DND-41 (cell line): ENCODE results near the gene AOPEP.

Source experiments
- EZH2 ChIP-seq: IDR thresholded peaks from 3 replicates; pipeline ENCODE4 v1.6.1; 2012; ENCODE audit warnings: borderline replicate concordance, low read depth, mild to moderate bottlenecking, moderate library complexity, low read length, inconsistent platforms; ENCODE audit not compliant: severe bottlenecking
- TF ChIP-seq, protein P1 (sequence below): IDR thresholded peaks from 2 replicates; pipeline ENCODE4 v1.5.1; 2012; ENCODE audit warnings: borderline replicate concordance, low read length, moderate library complexity, mild to moderate bottlenecking; ENCODE audit not compliant: poor library complexity, severe bottlenecking; ENCODE audit errors: extremely low read depth

GRCh38 chr9:94936419-94936818 is 209.9 kb downstream of the AOPEP start:
- TF ChIP-seq, protein P1, sequence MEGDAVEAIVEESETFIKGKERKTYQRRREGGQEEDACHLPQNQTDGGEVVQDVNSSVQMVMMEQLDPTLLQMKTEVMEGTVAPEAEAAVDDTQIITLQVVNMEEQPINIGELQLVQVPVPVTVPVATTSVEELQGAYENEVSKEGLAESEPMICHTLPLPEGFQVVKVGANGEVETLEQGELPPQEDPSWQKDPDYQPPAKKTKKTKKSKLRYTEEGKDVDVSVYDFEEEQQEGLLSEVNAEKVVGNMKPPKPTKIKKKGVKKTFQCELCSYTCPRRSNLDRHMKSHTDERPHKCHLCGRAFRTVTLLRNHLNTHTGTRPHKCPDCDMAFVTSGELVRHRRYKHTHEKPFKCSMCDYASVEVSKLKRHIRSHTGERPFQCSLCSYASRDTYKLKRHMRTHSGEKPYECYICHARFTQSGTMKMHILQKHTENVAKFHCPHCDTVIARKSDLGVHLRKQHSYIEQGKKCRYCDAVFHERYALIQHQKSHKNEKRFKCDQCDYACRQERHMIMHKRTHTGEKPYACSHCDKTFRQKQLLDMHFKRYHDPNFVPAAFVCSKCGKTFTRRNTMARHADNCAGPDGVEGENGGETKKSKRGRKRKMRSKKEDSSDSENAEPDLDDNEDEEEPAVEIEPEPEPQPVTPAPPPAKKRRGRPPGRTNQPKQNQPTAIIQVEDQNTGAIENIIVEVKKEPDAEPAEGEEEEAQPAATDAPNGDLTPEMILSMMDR, result no peak
- TF ChIP-seq EZH2, result no peak
